Spleen (tissue), 7 donors: ENCODE data around the gene FOXK1.

Experiments used
- POLR2A ChIP-seq, 3 donors: fragments of 450-650 bp; IDR thresholded peaks; one replicate each; pipeline ENCODE4 v1.5.1; 2017; ENCODE audit warnings: antibody characterized with exemption in 3 of 3, mild to moderate bottlenecking in 1 of 3
- POLR2AphosphoS5 ChIP-seq, 3 donors: sonication (generic); formaldehyde crosslinking; IDR thresholded peaks; one replicate each; pipeline ENCODE4 v1.5.1; 2017; ENCODE audit warnings: antibody characterized with exemption in 3 of 3
- TF ChIP-seq, protein P1 (sequence below), 11 experiments: fragments of 200-600 bp in 7 of 11; fragments of 450-650 bp in 4 of 11; sonication (generic) in 4 of 11; IDR thresholded peaks in 8 of 11; conservative IDR thresholded peaks in 3 of 11; 1 replicate in 7 of 11; 2 replicates in 4 of 11; pipeline versions ENCODE4 v1.4.0 to v1.8.0; 2016 to 2021; ENCODE audit warnings: antibody characterized with exemption in 11 of 11, inconsistent platforms in 4 of 11, mild to moderate bottlenecking in 1 of 11
- donor health status: DM: no; HTN: no; CAD: no; lungs with moderate emphysema.
- donor health status: DM: no; HTN: no; CAD: no.
- donor health status: DM: no; HTN: no; CAD: no.

GRCh38 chr7:4707217-4707741, 25.2 kb downstream of the FOXK1 start:
- TF ChIP-seq POLR2AphosphoS5 (IDR thresholded peaks at IDR 0.05) (no peak), POLR2A (IDR thresholded peaks at IDR 0.05) (no peak)
- TF ChIP-seq, protein P1, sequence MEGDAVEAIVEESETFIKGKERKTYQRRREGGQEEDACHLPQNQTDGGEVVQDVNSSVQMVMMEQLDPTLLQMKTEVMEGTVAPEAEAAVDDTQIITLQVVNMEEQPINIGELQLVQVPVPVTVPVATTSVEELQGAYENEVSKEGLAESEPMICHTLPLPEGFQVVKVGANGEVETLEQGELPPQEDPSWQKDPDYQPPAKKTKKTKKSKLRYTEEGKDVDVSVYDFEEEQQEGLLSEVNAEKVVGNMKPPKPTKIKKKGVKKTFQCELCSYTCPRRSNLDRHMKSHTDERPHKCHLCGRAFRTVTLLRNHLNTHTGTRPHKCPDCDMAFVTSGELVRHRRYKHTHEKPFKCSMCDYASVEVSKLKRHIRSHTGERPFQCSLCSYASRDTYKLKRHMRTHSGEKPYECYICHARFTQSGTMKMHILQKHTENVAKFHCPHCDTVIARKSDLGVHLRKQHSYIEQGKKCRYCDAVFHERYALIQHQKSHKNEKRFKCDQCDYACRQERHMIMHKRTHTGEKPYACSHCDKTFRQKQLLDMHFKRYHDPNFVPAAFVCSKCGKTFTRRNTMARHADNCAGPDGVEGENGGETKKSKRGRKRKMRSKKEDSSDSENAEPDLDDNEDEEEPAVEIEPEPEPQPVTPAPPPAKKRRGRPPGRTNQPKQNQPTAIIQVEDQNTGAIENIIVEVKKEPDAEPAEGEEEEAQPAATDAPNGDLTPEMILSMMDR (IDR thresholded peaks at IDR 0.05 in 8 of 11, conservative IDR thresholded peaks at IDR 0.05 in 3 of 11): no peak
